ENCODE measurements around the gene NCAM1.

NCAM1 gene

GRCh38 chr11:113204280-113204679, 243.1 kb downstream of the NCAM1 start:
- DNase-seq (ENCODE audit: low read depth, low spot score) = no peak
- H3K27ac ChIP-seq = no peak overlapping the region
- TF ChIP-seq FOXP2 (optimal IDR thresholded peaks at IDR 0.05; ENCODE audit: control extremely low read depth, extremely low read length, insufficient read depth) (no peak), POLR2AphosphoS5 (IDR thresholded peaks at IDR 0.05; ENCODE audit: borderline replicate concordance, low read depth, low read length) (no peak), EZH2 (IDR thresholded peaks at IDR 0.05) (no peak)
- H3K36me3 ChIP-seq (ENCODE audit: insufficient read depth, low read length) = no peaks in the 10 kb centered on the region
- no peak overlapping the region for H3K9ac ChIP-seq (ENCODE audit: insufficient read length)
- no peak overlapping the region for H3K4me3 ChIP-seq
- H3K9me3 ChIP-seq (ENCODE audit: low read depth, low read length) = no peaks in the 10 kb centered on the region

GRCh38 chr11:113213549-113213948, 252.3 kb downstream of the NCAM1 start:
- H3K9ac ChIP-seq (ENCODE audit: insufficient read length) = no peak overlapping the region
- H3K4me3 ChIP-seq = no peak overlapping the region
- DNase-seq (ENCODE audit: low read depth, low spot score) = no peak
- TF ChIP-seq EZH2 (IDR thresholded peaks at IDR 0.05) (no peak), POLR2AphosphoS5 (IDR thresholded peaks at IDR 0.05; ENCODE audit: borderline replicate concordance, low read depth, low read length) (no peak), FOXP2 (optimal IDR thresholded peaks at IDR 0.05; ENCODE audit: control extremely low read depth, extremely low read length, insufficient read depth) (no peak)
- H3K27ac ChIP-seq = no peak overlapping the region
- H3K9me3 ChIP-seq (ENCODE audit: low read depth, low read length) = no peaks in the 10 kb centered on the region
- no peaks in the 10 kb centered on the region for H3K36me3 ChIP-seq (ENCODE audit: insufficient read depth, low read length)

GRCh38 chr11:113222241-113222640, 261.0 kb downstream of the NCAM1 start:
- no peak overlapping the region for H3K9ac ChIP-seq (ENCODE audit: insufficient read length)
- no peak for DNase-seq (ENCODE audit: low read depth, low spot score)
- H3K36me3 ChIP-seq (ENCODE audit: insufficient read depth, low read length) = no peaks in the 10 kb centered on the region
- H3K4me3 ChIP-seq = no peak overlapping the region
- H3K9me3 ChIP-seq (ENCODE audit: low read depth, low read length) = no peaks in the 10 kb centered on the region
- no peak overlapping the region for H3K27ac ChIP-seq
- TF ChIP-seq POLR2AphosphoS5 (IDR thresholded peaks at IDR 0.05; ENCODE audit: borderline replicate concordance, low read depth, low read length) (no peak), EZH2 (IDR thresholded peaks at IDR 0.05) (no peak), FOXP2 (optimal IDR thresholded peaks at IDR 0.05; ENCODE audit: control extremely low read depth, extremely low read length, insufficient read depth) (no peak)

- Histone ChIP-seq H3K36me3 (ENCODE audit: insufficient read depth, low read length) (no peaks in the 10 kb centered on the region), H3K4me3 (no peak overlapping the region)
Observed at GRCh38 chr11:113234888-113235287, 273.7 kb downstream of the NCAM1 start.

GRCh38 chr11:113237261-113237660, 276.0 kb downstream of the NCAM1 start:
- no peak overlapping the region for H3K4me3 ChIP-seq
- H3K9me3 ChIP-seq (ENCODE audit: low read depth, low read length) = no peaks in the 10 kb centered on the region
- DNase-seq (ENCODE audit: low read depth, low spot score) = no peak
- no peak for TF ChIP-seq EZH2 (IDR thresholded peaks at IDR 0.05)
- no peak for TF ChIP-seq FOXP2 (optimal IDR thresholded peaks at IDR 0.05; ENCODE audit: control extremely low read depth, extremely low read length, insufficient read depth)
- TF ChIP-seq POLR2AphosphoS5 (IDR thresholded peaks at IDR 0.05; ENCODE audit: borderline replicate concordance, low read depth, low read length) = no peak
- no peak overlapping the region for H3K27ac ChIP-seq
- no peak overlapping the region for H3K9ac ChIP-seq (ENCODE audit: insufficient read length)
- H3K36me3 ChIP-seq (ENCODE audit: insufficient read depth, low read length) = no peaks in the 10 kb centered on the region

More at GRCh38 chr11:113234888-113235287, 273.7 kb downstream of the NCAM1 start:
- no peak overlapping the region for H3K27ac ChIP-seq
- no peaks in the 10 kb centered on the region for H3K9me3 ChIP-seq (ENCODE audit: low read depth, low read length)
- no peak for DNase-seq (ENCODE audit: low read depth, low spot score)
- no peak for TF ChIP-seq FOXP2 (optimal IDR thresholded peaks at IDR 0.05; ENCODE audit: control extremely low read depth, extremely low read length, insufficient read depth)
- no peak for TF ChIP-seq EZH2 (IDR thresholded peaks at IDR 0.05)
- TF ChIP-seq POLR2AphosphoS5 (IDR thresholded peaks at IDR 0.05; ENCODE audit: borderline replicate concordance, low read depth, low read length) = no peak
- H3K9ac ChIP-seq (ENCODE audit: insufficient read length) = no peak overlapping the region

DNA sequence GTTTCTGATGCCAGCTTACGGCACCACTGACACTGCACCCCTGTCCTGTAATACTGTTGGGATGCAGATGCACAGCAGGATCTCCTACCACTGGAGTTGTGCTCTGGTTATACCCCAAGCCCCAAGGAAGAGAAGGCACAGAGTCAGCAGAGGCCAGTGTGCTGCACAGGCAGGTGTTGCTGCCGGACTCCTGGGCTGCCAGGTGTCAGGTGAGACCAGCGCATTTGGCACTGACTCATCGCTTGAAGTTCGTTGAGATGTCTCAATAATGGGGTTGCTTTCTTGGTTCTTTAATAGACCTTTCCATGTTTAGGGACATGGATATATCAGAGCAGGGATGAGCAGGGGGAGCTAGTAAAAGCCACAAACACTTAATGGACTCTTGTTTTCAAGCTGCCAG, 277.5 kb downstream of the NCAM1 start:
- no peak for DNase-seq (ENCODE audit: low read depth, low spot score)

GRCh38 chr11:113240389-113240788, 279.2 kb downstream of the NCAM1 start:
- Histone ChIP-seq H3K9ac (ENCODE audit: insufficient read length) (no peak overlapping the region), H3K27ac (no peak overlapping the region), H3K9me3 (ENCODE audit: low read depth, low read length) (no peaks in the 10 kb centered on the region), H3K4me3 (no peak overlapping the region), H3K36me3 (ENCODE audit: insufficient read depth, low read length) (no peaks in the 10 kb centered on the region)
- DNase-seq (ENCODE audit: low read depth, low spot score) = no peak
- TF ChIP-seq FOXP2 (optimal IDR thresholded peaks at IDR 0.05; ENCODE audit: control extremely low read depth, extremely low read length, insufficient read depth) (no peak), EZH2 (IDR thresholded peaks at IDR 0.05) (no peak)

More for the DNA sequence above, 277.5 kb downstream of the NCAM1 start:
- Histone ChIP-seq H3K36me3 (ENCODE audit: insufficient read depth, low read length) (no peaks in the 10 kb centered on the region), H3K9ac (ENCODE audit: insufficient read length) (no peak overlapping the region), H3K27ac (no peak overlapping the region), H3K9me3 (ENCODE audit: low read depth, low read length) (no peaks in the 10 kb centered on the region), H3K4me3 (no peak overlapping the region)
- no peak for TF ChIP-seq EZH2 (IDR thresholded peaks at IDR 0.05)
- TF ChIP-seq POLR2AphosphoS5 (IDR thresholded peaks at IDR 0.05; ENCODE audit: borderline replicate concordance, low read depth, low read length) = no peak
- TF ChIP-seq FOXP2 (optimal IDR thresholded peaks at IDR 0.05; ENCODE audit: control extremely low read depth, extremely low read length, insufficient read depth) = no peak

GRCh38 chr11:113240790-113241635, 279.8 kb downstream of the NCAM1 start:
- Histone ChIP-seq H3K9me3 (ENCODE audit: low read depth, low read length) (no peaks in the 10 kb centered on the region), H3K36me3 (ENCODE audit: insufficient read depth, low read length) (no peaks in the 10 kb centered on the region), H3K9ac (ENCODE audit: insufficient read length) (no peak overlapping the region), H3K27ac (no peak overlapping the region), H3K4me3 (no peak overlapping the region)
- DNase-seq (ENCODE audit: low read depth, low spot score) = no peak
- TF ChIP-seq FOXP2 (optimal IDR thresholded peaks at IDR 0.05; ENCODE audit: control extremely low read depth, extremely low read length, insufficient read depth) (no peak), EZH2 (IDR thresholded peaks at IDR 0.05) (no peak), POLR2AphosphoS5 (IDR thresholded peaks at IDR 0.05; ENCODE audit: borderline replicate concordance, low read depth, low read length) (no peak)

Data from SK-N-MC (cell line).